ENCODE data around the gene PON1.

The PON1 gene

GRCh38 chr7:95324431-95324830 is at the start of gene PON1:
Gene PON1, minus strand, starts transcription at chr7:95324532. Its CDS starts 57 bp downstream, at chr7:95324475.
- DNase-seq (ENCODE audit: low spot score), result no peak
- no peak for TF ChIP-seq CTCF (IDR thresholded peaks at IDR 0.05; ENCODE audit: extremely low read depth, insufficient read depth, missing control alignments)
- in situ Hi-C loops (cut with MboI; ENCODE audit: low pct_unique_long_range_greater_than_20kb, low sequenced_read_pairs, unreplicated experiment), result no loop called here

GRCh38 chr7:95373323-95373722 is 49.0 kb upstream of the PON1 start:
- in situ Hi-C loops (cut with MboI; ENCODE audit: low pct_unique_long_range_greater_than_20kb, low sequenced_read_pairs, unreplicated experiment), result no loop called here
- no peak for DNase-seq (ENCODE audit: low spot score)
- no peak for TF ChIP-seq CTCF (IDR thresholded peaks at IDR 0.05; ENCODE audit: extremely low read depth, insufficient read depth, missing control alignments)

DNA sequence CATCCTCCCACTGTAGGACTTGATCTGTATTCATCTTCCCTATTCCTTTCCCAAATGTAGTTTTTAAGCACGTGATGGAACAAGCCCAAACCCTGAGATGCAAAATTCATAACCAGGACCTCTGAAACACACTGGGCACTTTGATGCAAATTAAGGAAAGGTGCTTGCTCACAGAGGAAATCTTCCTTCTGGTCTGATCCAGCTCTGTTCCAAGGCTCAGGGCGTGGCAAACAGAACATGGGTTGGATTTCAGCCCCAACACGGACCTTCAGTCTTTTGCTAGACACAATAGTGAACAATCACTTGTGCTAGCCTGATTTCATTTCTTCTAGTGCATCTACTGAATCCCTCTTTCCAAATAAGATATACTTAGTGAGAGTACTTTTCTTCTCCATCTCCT is 43.9 kb upstream of the PON1 start:
- DNase-seq (ENCODE audit: low spot score), result no peak
- in situ Hi-C loops (cut with MboI; ENCODE audit: low pct_unique_long_range_greater_than_20kb, low sequenced_read_pairs, unreplicated experiment), result no loop called here
- TF ChIP-seq CTCF (IDR thresholded peaks at IDR 0.05; ENCODE audit: extremely low read depth, insufficient read depth, missing control alignments), result no peak

- no peak for DNase-seq (ENCODE audit: low spot score)
- in situ Hi-C loops (cut with MboI; ENCODE audit: low pct_unique_long_range_greater_than_20kb, low sequenced_read_pairs, unreplicated experiment), result no loop called here
- TF ChIP-seq CTCF (IDR thresholded peaks at IDR 0.05; ENCODE audit: extremely low read depth, insufficient read depth, missing control alignments), result no peak
These were observed 43.3 kb upstream of the PON1 start for GRCh38 chr7:95367606-95368005.

GRCh38 chr7:95365151-95365550 is 40.8 kb upstream of the PON1 start:
- TF ChIP-seq CTCF (IDR thresholded peaks at IDR 0.05; ENCODE audit: extremely low read depth, insufficient read depth, missing control alignments), result no peak
- in situ Hi-C loops (cut with MboI; ENCODE audit: low pct_unique_long_range_greater_than_20kb, low sequenced_read_pairs, unreplicated experiment), result no loop called here
- no peak for DNase-seq (ENCODE audit: low spot score)

DNA sequence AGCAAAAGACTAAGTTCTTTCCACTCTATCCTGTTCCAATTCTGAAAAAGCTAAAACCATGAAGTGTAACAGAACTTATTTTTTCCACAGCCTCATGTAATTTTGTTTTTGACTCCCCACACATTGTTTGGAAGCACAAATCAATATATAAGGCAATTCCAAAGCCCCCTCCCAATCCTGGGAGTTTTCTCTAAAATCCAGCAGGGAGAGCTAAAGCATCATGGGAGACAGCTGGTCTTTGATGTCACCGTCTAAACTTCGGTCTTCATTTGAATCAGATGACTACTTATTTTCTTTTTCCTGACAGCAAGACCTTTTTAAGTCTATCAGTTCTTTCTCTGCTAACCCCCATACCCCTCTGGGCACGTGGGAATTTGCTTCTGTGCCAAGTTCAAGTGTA is 33.3 kb upstream of the PON1 start:
- no peak for TF ChIP-seq CTCF (IDR thresholded peaks at IDR 0.05; ENCODE audit: extremely low read depth, insufficient read depth, missing control alignments)
- DNase-seq (ENCODE audit: low spot score), result no peak
- in situ Hi-C loops (cut with MboI; ENCODE audit: low pct_unique_long_range_greater_than_20kb, low sequenced_read_pairs, unreplicated experiment), result no loop called here

All from GM13977 (cell line).